Endothelial cell of umbilical vein (primary cell): ENCODE results near the gene CCND2. TPM values are rescaled to one million over a fixed set of nuclear protein-coding genes. Genes with fewer than 3 reads are reported as not detected.

Experiments
- BruUV-seq: library from RNA; stranded (reverse); fragments of 400-500 nt; replicated peaks from 2 replicates; lab custom pipeline; 2021; lab: Mats Ljungman, UMichigan
- CTCF ChIA-PET: fragments of 300-600, 350-600 bp; sonication (Branson Sonifier 250); formaldehyde crosslinking; loops from one replicate; lab custom pipeline; 2021; ENCODE audit warnings: antibody characterized with exemption, inconsistent platforms; lab: Charles Lee
- POLR2A ChIA-PET: fragments of 300-600, 350-600 bp; sonication (Branson Sonifier 250); formaldehyde crosslinking; loops from one replicate; lab custom pipeline; 2021; ENCODE audit warnings: antibody characterized with exemption, inconsistent platforms; lab: Charles Lee
- DNase-seq: peaks from one replicate; pipeline ENCODE4 v3.0.0-alpha.2; 2011; ENCODE audit warnings: low read depth, low spot score
- FAIRE-seq: peaks from 2 replicates; lab custom pipeline; 2011; peaks lifted over from hg19 to GRCh38; lab: Jason Lieb, UNC
- H2AFZ ChIP-seq: 2 replicates; pipeline ENCODE4 v1.6.0; 2012; ENCODE audit warnings: low read depth, low read length, control low read depth, inconsistent platforms
- H3K27ac ChIP-seq: 2 replicates; pipeline ENCODE4 v1.5.1; 2011; ENCODE audit warnings: low read depth, mild to moderate bottlenecking, control low read depth, low read length, moderate library complexity; ENCODE audit not compliant: insufficient read depth
- H3K27me3 ChIP-seq, 2 experiments: 2 replicates each; pipeline versions ENCODE4 v1.6.0 to v1.6.1; 2011; ENCODE audit warnings: low read length in 2 of 2, mixed read lengths in 1 of 2; ENCODE audit not compliant: control insufficient read depth in 2 of 2, insufficient read depth in 2 of 2
- H3K36me3 ChIP-seq, 2 experiments: 2 replicates in 1 of 2; 3 replicates in 1 of 2; pipeline ENCODE4 v1.5.1; 2011; ENCODE audit warnings: low read length in 2 of 2, mild to moderate bottlenecking in 1 of 2, moderate library complexity in 1 of 2; ENCODE audit not compliant: control insufficient read depth in 2 of 2, insufficient read depth in 2 of 2; ENCODE audit errors: extremely low read depth in 1 of 2
- H3K4me1 ChIP-seq: 3 replicates; pipeline ENCODE4 v1.5.1; 2011; ENCODE audit warnings: mild to moderate bottlenecking, low read length; ENCODE audit not compliant: control insufficient read depth, insufficient read depth; ENCODE audit errors: extremely low read depth
- H3K4me2 ChIP-seq: 2 replicates; pipeline ENCODE4 v1.6.1; 2011; ENCODE audit warnings: low read length, control low read depth, mixed read lengths; ENCODE audit not compliant: insufficient read depth
- H3K4me3 ChIP-seq, 3 experiments: fragments of 200-600 bp in 1 of 3; sonication (generic), shearing (Covaris generic) in 1 of 3; replicated peaks in 1 of 3; 2 replicates each; pipeline ENCODE4 v1.5.1; 2011 to 2016; ENCODE audit warnings: control low read depth in 3 of 3, low read length in 3 of 3, mild to moderate bottlenecking in 2 of 3, inconsistent platforms in 1 of 3, low read depth in 1 of 3, moderate library complexity in 1 of 3; ENCODE audit not compliant: insufficient read depth in 1 of 3
- H3K79me2 ChIP-seq: 2 replicates; pipeline ENCODE4 v1.6.0; 2012; ENCODE audit warnings: low read length, inconsistent platforms; ENCODE audit not compliant: control insufficient read depth, insufficient read depth
- H3K9ac ChIP-seq: replicated peaks from 2 replicates; pipeline ENCODE3; 2011; ENCODE audit warnings: low read length, control low read depth; ENCODE audit not compliant: insufficient read depth; ENCODE audit errors: extremely low read depth
- H3K9me1 ChIP-seq: replicated peaks from 3 replicates; pipeline ENCODE4 v1.6.0; 2011; ENCODE audit warnings: mild to moderate bottlenecking, low read length; ENCODE audit not compliant: control insufficient read depth, insufficient read depth; ENCODE audit errors: extremely low read depth
- H3K9me3 ChIP-seq: replicated peaks from 2 replicates; pipeline ENCODE4 v1.5.1; 2012; ENCODE audit warnings: low read length, inconsistent platforms; ENCODE audit not compliant: control insufficient read depth, insufficient read depth
- H4K20me1 ChIP-seq: replicated peaks from 2 replicates; pipeline ENCODE3; 2011; ENCODE audit warnings: mild to moderate bottlenecking, low read length; ENCODE audit not compliant: control insufficient read depth, insufficient read depth; ENCODE audit errors: extremely low read depth
- EZH2 ChIP-seq: IDR thresholded peaks from 2 replicates; pipeline ENCODE4 v1.6.1; 2012; ENCODE audit warnings: borderline replicate concordance, low read depth, mild to moderate bottlenecking, moderate library complexity, low read length, inconsistent platforms; ENCODE audit not compliant: severe bottlenecking
- FOS ChIP-seq: IDR thresholded peaks from 2 replicates; pipeline ENCODE4 v1.6.1; 2011; ENCODE audit warnings: mild to moderate bottlenecking, low read length, moderate library complexity, borderline replicate concordance; ENCODE audit not compliant: insufficient read depth
- GATA2 ChIP-seq: IDR thresholded peaks from 2 replicates; pipeline ENCODE4 v1.7.0; 2011; ENCODE audit warnings: low read depth, mild to moderate bottlenecking, moderate library complexity, mixed read lengths, low read length; ENCODE audit not compliant: insufficient read length, insufficient read depth
- JUN ChIP-seq: IDR thresholded peaks from 2 replicates; pipeline ENCODE4 v1.6.1; 2011; ENCODE audit warnings: borderline replicate concordance, low read depth; ENCODE audit not compliant: insufficient read length, insufficient read depth
- MYC ChIP-seq: IDR thresholded peaks from one replicate; pipeline ENCODE4 v1.6.1; 2011; ENCODE audit warnings: mild to moderate bottlenecking, low read depth, low read length
- POLR2A ChIP-seq: IDR thresholded peaks from 2 replicates; pipeline ENCODE4 v1.6.1; 2012; ENCODE audit warnings: low read depth, mild to moderate bottlenecking, control low read depth, low read length
- POLR2AphosphoS5 ChIP-seq: IDR thresholded peaks from 2 replicates; pipeline ENCODE4 v1.6.1; 2012; ENCODE audit warnings: low read depth, mild to moderate bottlenecking, control low read depth, low read length, moderate library complexity; ENCODE audit not compliant: insufficient read depth
- dilution Hi-C: fragments of 300-500 bp; cut with MboI; formaldehyde crosslinking; loops from one replicate; pipeline ENCODE4 v1.15.0; 2019; ENCODE audit warnings: low sequenced_read_pairs; ENCODE audit not compliant: extremely low pct_ligation_motif_present
- intact Hi-C: fragments of 100-400 bp; cut with micrococcal nuclease; formaldehyde crosslinking; loops from one replicate; pipeline ENCODE4 v1.10.0; 2022
- polyA plus RNA-seq, 4 experiments: library from polyadenylated mRNA; depleted of rRNA in 3 of 4; stranded (reverse) in 3 of 4; unstranded in 1 of 4; fragments of >200 nt; gene quantifications; 2 replicates each; pipeline versions ENCODE4 v1.2.1 to v1.2.3, GENCODE V29; 2011 to 2012; ENCODE audit warnings: missing spikeins in 1 of 4
- total RNA-seq: library from RNA; stranded (reverse); gene quantifications from 2 replicates; pipeline ENCODE4 v1.2.3, GENCODE V29; 2021
- TF ChIP-seq, protein P1 (sequence below): IDR thresholded peaks from 2 replicates; pipeline ENCODE4 v1.6.1; 2011; ENCODE audit not compliant: insufficient read depth, insufficient read length
- TF ChIP-seq, protein P2 (sequence below), 2 donors: IDR thresholded peaks; 1 replicate in 1 of 2; 2 replicates in 1 of 2; pipeline ENCODE4 v1.5.1; 2011; ENCODE audit warnings: low read length in 2 of 2, mild to moderate bottlenecking in 2 of 2, moderate library complexity in 2 of 2, control low read depth in 1 of 2, inconsistent platforms in 1 of 2, low read depth in 1 of 2; ENCODE audit not compliant: insufficient read depth in 1 of 2; ENCODE audit errors: extremely low read depth in 1 of 2

Gene CCND2
- total and polyA plus RNA-seq, 2 donors (not counting 3 experiments of a cell fraction or from before 2014, with no cell fraction given): 0.68 to 3.4 TPM

DNA sequence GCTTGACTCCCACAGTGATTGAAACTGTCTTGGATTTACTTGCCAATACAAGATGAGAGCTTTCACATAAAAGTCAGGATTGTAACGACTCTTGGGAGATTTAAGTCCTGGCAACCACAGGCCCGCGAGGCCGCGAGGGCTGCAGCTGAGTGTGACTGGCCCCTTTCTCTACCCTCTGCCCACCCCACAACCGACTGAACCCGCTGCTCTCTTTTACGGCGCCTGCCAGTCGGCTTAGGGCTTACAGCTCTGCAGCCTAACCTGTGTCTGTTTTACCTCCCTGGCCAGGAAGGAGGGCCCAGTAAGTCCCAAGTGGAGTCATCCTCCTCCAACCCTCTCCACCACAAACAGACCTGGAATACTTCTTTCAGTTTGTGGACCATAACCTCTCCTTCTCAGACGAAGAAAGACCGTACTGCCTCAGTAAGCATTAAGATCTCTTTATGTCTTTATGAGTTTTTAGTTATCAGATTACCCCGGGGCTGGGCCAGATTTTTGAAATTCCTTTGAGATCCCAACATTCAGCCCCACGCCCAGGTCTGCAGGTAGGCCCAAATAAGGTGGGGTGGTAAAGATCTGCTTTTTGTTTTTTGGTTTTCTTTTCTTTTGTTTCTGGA, 34.9 kb downstream of the CCND2 start:
- Histone ChIP-seq H3K4me2 (peak overlapping the region; percentile 48), H3K27me3 (peaks cover 7 to 10% of the 10 kb centered on the region in 2 experiments), H3K9ac (no peak overlapping the region), H3K79me2 (no peaks in the 10 kb centered on the region), H3K4me3 (no peak overlapping the region), H3K4me1 (no peaks in the 10 kb centered on the region), H3K36me3 (no peaks in the 10 kb centered on the region), H3K27ac (no peak overlapping the region), H2AFZ (no peak overlapping the region), H3K9me1 (no peaks in the 10 kb centered on the region), H3K9me3 (no peaks in the 10 kb centered on the region), H4K20me1 (no peaks in the 10 kb centered on the region)
- BruUV-seq: no TSS peak
- TF ChIP-seq MYC: no peak
- TF ChIP-seq FOS: no peak
- no peak for TF ChIP-seq POLR2AphosphoS5
- no peak for TF ChIP-seq JUN
- no peak for TF ChIP-seq GATA2
- TF ChIP-seq POLR2A: no peak
- TF ChIP-seq EZH2: no peak
- TF ChIP-seq, protein P1, sequence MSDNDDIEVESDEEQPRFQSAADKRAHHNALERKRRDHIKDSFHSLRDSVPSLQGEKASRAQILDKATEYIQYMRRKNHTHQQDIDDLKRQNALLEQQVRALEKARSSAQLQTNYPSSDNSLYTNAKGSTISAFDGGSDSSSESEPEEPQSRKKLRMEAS: no peak
- TF ChIP-seq, protein P2, sequence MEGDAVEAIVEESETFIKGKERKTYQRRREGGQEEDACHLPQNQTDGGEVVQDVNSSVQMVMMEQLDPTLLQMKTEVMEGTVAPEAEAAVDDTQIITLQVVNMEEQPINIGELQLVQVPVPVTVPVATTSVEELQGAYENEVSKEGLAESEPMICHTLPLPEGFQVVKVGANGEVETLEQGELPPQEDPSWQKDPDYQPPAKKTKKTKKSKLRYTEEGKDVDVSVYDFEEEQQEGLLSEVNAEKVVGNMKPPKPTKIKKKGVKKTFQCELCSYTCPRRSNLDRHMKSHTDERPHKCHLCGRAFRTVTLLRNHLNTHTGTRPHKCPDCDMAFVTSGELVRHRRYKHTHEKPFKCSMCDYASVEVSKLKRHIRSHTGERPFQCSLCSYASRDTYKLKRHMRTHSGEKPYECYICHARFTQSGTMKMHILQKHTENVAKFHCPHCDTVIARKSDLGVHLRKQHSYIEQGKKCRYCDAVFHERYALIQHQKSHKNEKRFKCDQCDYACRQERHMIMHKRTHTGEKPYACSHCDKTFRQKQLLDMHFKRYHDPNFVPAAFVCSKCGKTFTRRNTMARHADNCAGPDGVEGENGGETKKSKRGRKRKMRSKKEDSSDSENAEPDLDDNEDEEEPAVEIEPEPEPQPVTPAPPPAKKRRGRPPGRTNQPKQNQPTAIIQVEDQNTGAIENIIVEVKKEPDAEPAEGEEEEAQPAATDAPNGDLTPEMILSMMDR (IDR thresholded peaks at IDR 0.05; ENCODE audit: extremely low read depth in 1 of 2, insufficient read depth in 1 of 2, low read depth in 1 of 2, low read length in 2 of 2): no peak
- intact Hi-C loops (loop anchor here (1.0 kb wide), 2 partner anchors 113 to 450 kb away; no protein-coding TSS in a partner anchor), dilution Hi-C loops (no loop called here)
- POLR2A ChIA-PET: no interaction called here
- no peak for FAIRE-seq
- CTCF ChIA-PET: interaction anchor here (0.8 to 1.3 kb wide), 6 partner anchors 20 to 450 kb away, joined by 3 to 5 read pairs (median 4); no protein-coding TSS in a partner anchor
- DNase-seq: no peak
